ENCODE data around the gene HTR2C. TPM values are rescaled to one million over a fixed set of nuclear protein-coding genes. Genes with fewer than 3 reads are reported as not detected.

HTR2C gene
- total RNA-seq, 1 donor from 2014 or later: 0.07 TPM

DNA sequence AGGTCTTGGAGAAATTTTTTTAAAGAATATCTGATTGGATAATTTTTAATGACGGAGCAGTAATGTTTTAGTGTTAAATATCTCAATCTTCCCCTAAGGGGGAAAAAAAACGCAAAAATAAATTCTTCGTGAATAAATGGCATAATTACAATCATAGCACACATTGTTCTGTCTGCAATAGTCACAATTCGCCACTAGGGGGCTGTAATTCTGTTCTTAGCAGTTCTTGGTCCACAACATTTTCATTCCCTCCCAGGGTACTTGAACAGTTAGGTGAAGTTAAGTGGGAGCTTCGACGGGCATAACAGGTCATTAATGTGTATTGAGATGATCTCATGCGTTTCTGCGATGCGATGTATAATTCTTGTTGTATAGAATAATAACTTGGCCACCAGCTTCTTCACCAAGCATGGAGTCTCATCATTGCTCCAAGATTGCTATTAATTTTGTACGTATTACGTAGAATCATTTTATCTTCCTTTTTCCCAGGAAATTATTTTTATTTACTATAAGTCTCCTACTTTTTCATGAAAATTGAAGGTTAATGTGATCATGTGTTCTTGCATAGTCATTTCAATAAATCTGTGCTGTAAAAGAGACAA lies 27.2 kb downstream of the HTR2C start:
- H3K9me3 Mint-ChIP-seq (ENCODE audit: low read depth): no peaks in the 10 kb centered on the region
- H3K36me3 Mint-ChIP-seq (ENCODE audit: insufficient read depth): no peaks in the 10 kb centered on the region
- H3K27ac Mint-ChIP-seq: no peak overlapping the region
- peaks cover 21% of the 10 kb centered on the region for H3K27me3 Mint-ChIP-seq
- peaks cover 2% of the 10 kb centered on the region for H3K4me1 Mint-ChIP-seq (ENCODE audit: low read depth)
- H3K4me3 Mint-ChIP-seq (ENCODE audit: low read depth): no peak overlapping the region
- TF ChIP-seq, protein P1, sequence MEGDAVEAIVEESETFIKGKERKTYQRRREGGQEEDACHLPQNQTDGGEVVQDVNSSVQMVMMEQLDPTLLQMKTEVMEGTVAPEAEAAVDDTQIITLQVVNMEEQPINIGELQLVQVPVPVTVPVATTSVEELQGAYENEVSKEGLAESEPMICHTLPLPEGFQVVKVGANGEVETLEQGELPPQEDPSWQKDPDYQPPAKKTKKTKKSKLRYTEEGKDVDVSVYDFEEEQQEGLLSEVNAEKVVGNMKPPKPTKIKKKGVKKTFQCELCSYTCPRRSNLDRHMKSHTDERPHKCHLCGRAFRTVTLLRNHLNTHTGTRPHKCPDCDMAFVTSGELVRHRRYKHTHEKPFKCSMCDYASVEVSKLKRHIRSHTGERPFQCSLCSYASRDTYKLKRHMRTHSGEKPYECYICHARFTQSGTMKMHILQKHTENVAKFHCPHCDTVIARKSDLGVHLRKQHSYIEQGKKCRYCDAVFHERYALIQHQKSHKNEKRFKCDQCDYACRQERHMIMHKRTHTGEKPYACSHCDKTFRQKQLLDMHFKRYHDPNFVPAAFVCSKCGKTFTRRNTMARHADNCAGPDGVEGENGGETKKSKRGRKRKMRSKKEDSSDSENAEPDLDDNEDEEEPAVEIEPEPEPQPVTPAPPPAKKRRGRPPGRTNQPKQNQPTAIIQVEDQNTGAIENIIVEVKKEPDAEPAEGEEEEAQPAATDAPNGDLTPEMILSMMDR (IDR thresholded peaks at IDR 0.05; ENCODE audit: unreplicated experiment): peak; percentile 82
- peak; percentile 15 for DNase-seq (ENCODE audit: low spot score, unreplicated experiment)

DNA sequence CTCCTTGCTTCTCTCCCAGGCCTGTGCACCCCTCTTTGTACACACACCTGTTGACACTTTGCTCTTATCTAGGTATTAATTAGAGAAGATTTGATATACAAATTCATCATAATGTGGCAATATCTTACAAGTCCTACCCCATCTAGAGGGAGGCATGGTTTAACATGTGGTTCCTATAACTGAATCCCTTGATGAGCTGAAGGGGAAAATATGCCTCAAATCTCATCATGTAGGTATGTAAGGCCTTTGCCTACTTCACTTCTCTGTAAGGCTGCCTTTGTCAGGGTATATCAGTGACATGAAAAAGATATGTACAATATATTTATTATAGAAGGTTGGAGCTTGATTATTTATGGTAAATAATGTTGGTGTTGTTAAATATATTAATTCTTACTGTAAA lies 31.9 kb downstream of the HTR2C start:
- H3K4me3 Mint-ChIP-seq (ENCODE audit: low read depth): no peak overlapping the region
- H3K9me3 Mint-ChIP-seq (ENCODE audit: low read depth): no peaks in the 10 kb centered on the region
- no peak for DNase-seq (ENCODE audit: low spot score, unreplicated experiment)
- H3K27me3 Mint-ChIP-seq: no peaks in the 10 kb centered on the region
- H3K36me3 Mint-ChIP-seq (ENCODE audit: insufficient read depth): no peaks in the 10 kb centered on the region
- H3K4me1 Mint-ChIP-seq (ENCODE audit: low read depth): no peaks in the 10 kb centered on the region
- no peak overlapping the region for H3K27ac Mint-ChIP-seq
- TF ChIP-seq, protein P1 (IDR thresholded peaks at IDR 0.05; ENCODE audit: unreplicated experiment): no peak

DNA sequence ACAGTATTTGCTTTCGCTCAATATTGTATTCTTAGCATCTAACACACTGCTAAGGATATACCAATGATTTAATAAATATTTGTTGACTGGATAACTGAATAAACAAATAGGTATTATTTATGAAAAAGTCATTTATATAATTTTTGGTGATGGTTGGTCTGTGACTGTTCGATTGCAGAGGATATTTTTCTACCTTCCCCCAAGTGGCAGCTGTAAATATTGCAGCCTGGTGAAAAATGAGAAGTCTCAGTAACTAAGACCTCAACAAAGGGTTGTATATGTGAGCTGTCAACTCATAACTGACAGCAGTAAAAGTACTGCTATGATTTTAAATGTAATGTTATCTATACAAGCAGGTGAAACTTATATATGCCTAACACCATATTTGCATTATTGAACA lies 36.0 kb downstream of the HTR2C start:
- DNase-seq (ENCODE audit: low spot score, unreplicated experiment): no peak
- no peaks in the 10 kb centered on the region for H3K36me3 Mint-ChIP-seq (ENCODE audit: insufficient read depth)
- H3K4me3 Mint-ChIP-seq (ENCODE audit: low read depth): no peak overlapping the region
- no peaks in the 10 kb centered on the region for H3K4me1 Mint-ChIP-seq (ENCODE audit: low read depth)
- no peaks in the 10 kb centered on the region for H3K27me3 Mint-ChIP-seq
- H3K27ac Mint-ChIP-seq: no peak overlapping the region
- H3K9me3 Mint-ChIP-seq (ENCODE audit: low read depth): no peaks in the 10 kb centered on the region
- TF ChIP-seq, protein P1 (IDR thresholded peaks at IDR 0.05; ENCODE audit: unreplicated experiment): peak; percentile 64

DNA sequence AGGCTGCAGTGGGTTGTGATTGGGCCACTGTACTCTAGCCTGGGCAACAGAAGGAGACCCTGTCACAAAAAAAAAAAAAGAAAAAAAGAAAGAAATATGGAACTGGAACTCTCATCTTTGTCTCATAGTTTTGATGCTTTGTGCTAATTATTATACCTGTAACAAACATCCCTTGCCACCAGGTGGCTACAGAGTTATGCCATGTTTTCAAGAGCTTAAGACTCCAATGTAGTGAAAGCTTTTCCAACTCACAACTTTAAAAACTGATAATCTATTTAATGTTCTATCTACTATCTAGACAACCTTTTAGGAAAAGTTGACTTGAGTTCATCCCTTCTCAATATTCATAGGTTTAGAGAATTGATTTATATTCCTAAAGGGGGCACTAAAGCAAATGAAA lies 42.4 kb downstream of the HTR2C start:
- no peak for DNase-seq (ENCODE audit: low spot score, unreplicated experiment)
- H3K9me3 Mint-ChIP-seq (ENCODE audit: low read depth): no peaks in the 10 kb centered on the region
- no peak overlapping the region for H3K27ac Mint-ChIP-seq
- TF ChIP-seq, protein P1 (IDR thresholded peaks at IDR 0.05; ENCODE audit: unreplicated experiment): peak; percentile 77
- H3K36me3 Mint-ChIP-seq (ENCODE audit: insufficient read depth): no peaks in the 10 kb centered on the region
- no peaks in the 10 kb centered on the region for H3K4me1 Mint-ChIP-seq (ENCODE audit: low read depth)
- no peak overlapping the region for H3K4me3 Mint-ChIP-seq (ENCODE audit: low read depth)
- no peaks in the 10 kb centered on the region for H3K27me3 Mint-ChIP-seq

DNA sequence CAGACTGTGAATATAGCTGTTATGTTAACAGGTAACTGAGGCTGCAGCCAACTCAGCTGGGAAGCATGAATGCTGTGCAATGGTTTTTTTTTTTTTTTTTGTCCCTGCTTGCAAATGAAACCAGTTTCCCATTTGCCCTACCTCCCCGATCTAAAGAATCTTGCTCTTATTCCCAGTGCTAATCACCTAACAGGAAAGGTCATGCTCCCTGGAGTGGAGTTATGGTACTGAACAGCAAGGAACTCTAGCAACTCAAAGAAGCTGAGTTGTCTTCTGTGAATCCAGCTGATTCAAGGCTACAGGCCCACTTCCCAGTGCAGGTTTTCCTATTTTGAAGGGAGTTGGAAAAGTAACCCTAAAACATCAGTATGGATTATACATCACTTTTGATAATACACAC lies 52.1 kb downstream of the HTR2C start:
- Mint-ChIP-seq H3K27ac (no peak overlapping the region), H3K27me3 (no peaks in the 10 kb centered on the region), H3K9me3 (ENCODE audit: low read depth) (no peaks in the 10 kb centered on the region), H3K4me3 (ENCODE audit: low read depth) (no peak overlapping the region), H3K36me3 (ENCODE audit: insufficient read depth) (no peaks in the 10 kb centered on the region), H3K4me1 (ENCODE audit: low read depth) (no peaks in the 10 kb centered on the region)
- TF ChIP-seq, protein P1 (IDR thresholded peaks at IDR 0.05; ENCODE audit: unreplicated experiment): no peak
- DNase-seq (ENCODE audit: low spot score, unreplicated experiment): no peak

Data from progenitor cell of endocrine pancreas (in vitro differentiated cells).